HG02943 (cell line): Measurements from ENCODE around the gene DCUN1D1.

Source experiments
- ATAC-seq: cut with Tn5 transposase; IDR thresholded peaks from one replicate; pipeline ENCODE4 v1.9.1; 2021; ENCODE audit warnings: mild to moderate bottlenecking, low read depth, moderate library complexity; ENCODE audit not compliant: unreplicated experiment

Gene DCUN1D1

GRCh38 chr3:182904164-182904563 lies 76.2 kb downstream of the DCUN1D1 start:
- no peak for ATAC-seq

- ATAC-seq = no peak
Measured at GRCh38 chr3:182902236-182902635, 78.1 kb downstream of the DCUN1D1 start.

- ATAC-seq = no peak
Measured at GRCh38 chr3:182896553-182896952, 83.8 kb downstream of the DCUN1D1 start.

GRCh38 chr3:182895513-182896112 lies 84.7 kb downstream of the DCUN1D1 start:
- ATAC-seq = no peak

- ATAC-seq = no peak
Measured at GRCh38 chr3:182892226-182892625, 88.1 kb downstream of the DCUN1D1 start.

GRCh38 chr3:182891364-182891763 lies 89.0 kb downstream of the DCUN1D1 start:
- no peak for ATAC-seq

- ATAC-seq = no peak
Measured at GRCh38 chr3:182889948-182890629, 90.2 kb downstream of the DCUN1D1 start.
